Panc1 (cell line): ENCODE data around the gene DENND5B. TPM values are rescaled to one million over a fixed set of nuclear protein-coding genes. Genes with fewer than 3 reads are reported as not detected.

Experiments
- ATAC-seq: fragments of 200-7000 bp; cut with Tn5 transposase; 2 replicates; pipeline ENCODE4 v1.9.1; 2020; ENCODE audit warnings: mild to moderate bottlenecking, moderate library complexity
- BruUV-seq: library from RNA; stranded (reverse); fragments of 400-500 nt; replicated peaks from 2 replicates; lab custom pipeline; 2021; lab: Mats Ljungman, UMichigan
- CTCF ChIA-PET: fragments of 300-600 bp; sonication (Branson Sonifier 250); formaldehyde crosslinking; loops from one replicate; lab custom pipeline; 2022; ENCODE audit warnings: antibody characterized with exemption; lab: Charles Lee
- POLR2A ChIA-PET: fragments of 300-600 bp; sonication (Branson Sonifier 250); formaldehyde crosslinking; loops from one replicate; lab custom pipeline; 2022; ENCODE audit warnings: antibody characterized with exemption; lab: Charles Lee
- DNase-seq: peaks from one replicate; pipeline ENCODE4 v3.0.0-alpha.2; 2010; ENCODE audit warnings: low read depth, low spot score
- H3K27ac ChIP-seq: 2 replicates; pipeline ENCODE4 v1.5.1; 2011; ENCODE audit warnings: mild to moderate bottlenecking, low read length, inconsistent platforms
- H3K27me3 ChIP-seq: fragments of 200-500 bp; sonication (Bioruptor generic); 2 replicates; pipeline ENCODE4 v1.6.0; 2014; ENCODE audit warnings: low read length, inconsistent platforms; ENCODE audit not compliant: control insufficient read depth, insufficient read depth
- H3K36me3 ChIP-seq: fragments of 200-500 bp; sonication (Bioruptor generic); 2 replicates; pipeline ENCODE4 v1.5.1; 2014; ENCODE audit warnings: inconsistent platforms, mild to moderate bottlenecking, low read length, moderate library complexity; ENCODE audit not compliant: control insufficient read depth, insufficient read depth
- H3K4me1 ChIP-seq: 2 replicates; pipeline ENCODE4 v1.5.1; 2011; ENCODE audit warnings: inconsistent platforms, mild to moderate bottlenecking, low read length, moderate library complexity; ENCODE audit not compliant: control insufficient read depth, insufficient read depth
- H3K4me3 ChIP-seq, 2 experiments: 2 replicates each; pipeline ENCODE4 v1.5.1; 2011 to 2012; ENCODE audit warnings: low read depth in 2 of 2, low read length in 2 of 2, mild to moderate bottlenecking in 2 of 2, inconsistent platforms in 1 of 2, moderate library complexity in 1 of 2
- H3K9me3 ChIP-seq: fragments of 200-500 bp; sonication (Bioruptor generic); 2 replicates; pipeline ENCODE4 v1.5.1; 2014; ENCODE audit warnings: low read depth, mild to moderate bottlenecking, inconsistent platforms, low read length, moderate library complexity; ENCODE audit not compliant: control insufficient read depth, insufficient read depth
- CTCF ChIP-seq: fragments of 450-650 bp; IDR thresholded peaks from 2 replicates; pipeline ENCODE4 v1.5.1; 2017; ENCODE audit warnings: mild to moderate bottlenecking
- POLR2AphosphoS5 ChIP-seq: IDR thresholded peaks from 2 replicates; pipeline ENCODE4 v1.6.1; 2012; ENCODE audit warnings: mild to moderate bottlenecking, low read depth, low read length, moderate library complexity
- REST ChIP-seq, 2 experiments: IDR thresholded peaks; 2 replicates each; pipeline ENCODE4 v1.6.1; 2011 to 2012; ENCODE audit warnings: low read depth in 2 of 2, control low read depth in 1 of 2, low read length in 1 of 2, mild to moderate bottlenecking in 1 of 2, moderate library complexity in 1 of 2; ENCODE audit not compliant: insufficient read depth in 1 of 2
- SIN3A ChIP-seq: IDR thresholded peaks from 2 replicates; pipeline ENCODE4 v1.6.1; 2012; ENCODE audit warnings: low read depth, mild to moderate bottlenecking, low read length, moderate library complexity, borderline replicate concordance; ENCODE audit not compliant: insufficient read depth
- TCF7L2 ChIP-seq: IDR thresholded peaks from 2 replicates; pipeline ENCODE4 v1.6.1; 2011; ENCODE audit warnings: mild to moderate bottlenecking, low read depth, low read length, inconsistent platforms
- in situ Hi-C: cut with HindIII; loops from 2 replicates; pipeline ENCODE4 v1.10.0; 2016; ENCODE audit warnings: low sequenced_read_pairs, low pct_unique_long_range_greater_than_20kb
- intact Hi-C: fragments of 100-400 bp; cut with micrococcal nuclease; formaldehyde crosslinking; loops from one replicate; pipeline ENCODE4 v1.10.0; 2022; ENCODE audit not compliant: unreplicated experiment
- total RNA-seq: library from RNA; stranded (reverse); gene quantifications from one replicate; pipeline ENCODE4 v1.2.1, GENCODE V29; 2021; ENCODE audit not compliant: unreplicated experiment

Gene DENND5B
- total RNA-seq, 1 experiment from 2014 or later = 36.8 TPM

- H3K4me3 ChIP-seq = no peak overlapping the region
- CTCF ChIA-PET = no interaction called here
- intact Hi-C loops = no loop called here
Measured at GRCh38 chr12:31496257-31496656, 94.7 kb downstream of the DENND5B start.

GRCh38 chr12:31494455-31494854, 96.5 kb downstream of the DENND5B start:
- no peak for ATAC-seq
- H3K9me3 ChIP-seq = no peaks in the 10 kb centered on the region
- BruUV-seq = no TSS peak
- no peaks in the 10 kb centered on the region for H3K27me3 ChIP-seq
- POLR2A ChIA-PET = no interaction called here
- H3K4me1 ChIP-seq = peaks cover 52% of the 10 kb centered on the region
- DNase-seq = no peak
- no peak overlapping the region for H3K4me3 ChIP-seq
- no peaks in the 10 kb centered on the region for H3K36me3 ChIP-seq
- TF ChIP-seq CTCF (no peak), TCF7L2 (no peak), POLR2AphosphoS5 (no peak), SIN3A (no peak), REST (IDR thresholded peaks at IDR 0.05; ENCODE audit: insufficient read depth in 1 of 2, low read depth in 2 of 2, low read length in 1 of 2) (no peak)
- CTCF ChIA-PET = no interaction called here
- peak overlapping the region; percentile 3; the same call in 1 of the 2 replicates for H3K27ac ChIP-seq
- in situ Hi-C loops = no loop called here
- intact Hi-C loops = no loop called here

More at GRCh38 chr12:31496257-31496656, 94.7 kb downstream of the DENND5B start:
- Histone ChIP-seq H3K4me1 (peaks cover 45% of the 10 kb centered on the region), H3K9me3 (no peaks in the 10 kb centered on the region), H3K27ac (peak overlapping the region; percentile 20; the same call in 1 of the 2 replicates), H3K27me3 (no peaks in the 10 kb centered on the region), H3K36me3 (no peaks in the 10 kb centered on the region)
- in situ Hi-C loops = no loop called here
- BruUV-seq = no TSS peak
- TF ChIP-seq CTCF (no peak), REST (IDR thresholded peaks at IDR 0.05; ENCODE audit: insufficient read depth in 1 of 2, low read depth in 2 of 2, low read length in 1 of 2) (no peak), TCF7L2 (no peak)
- POLR2A ChIA-PET = no interaction called here
- DNase-seq = no peak
- ATAC-seq = no peak
